ENCODE measurements around the gene FAM184A.

DNA sequence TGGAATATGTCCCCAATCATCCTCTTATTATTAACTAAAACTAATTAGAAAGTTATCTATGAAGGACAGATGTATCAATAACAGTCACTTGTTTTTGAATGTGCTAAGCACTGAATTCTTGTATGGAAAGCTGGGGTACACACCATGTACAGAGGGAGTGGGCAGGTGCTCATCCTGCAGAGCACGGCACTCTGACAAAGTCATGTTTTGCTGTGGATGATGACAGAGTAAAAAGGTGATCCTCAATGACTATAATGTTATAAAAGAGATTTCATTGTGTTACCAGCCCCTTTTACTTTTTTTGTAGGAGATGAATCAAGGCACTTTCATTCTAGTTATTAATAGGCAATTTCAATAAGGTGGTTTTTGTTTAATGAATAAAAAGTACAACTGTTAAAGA lies 92.2 kb downstream of the FAM184A start:
- TF ChIP-seq, protein P1, sequence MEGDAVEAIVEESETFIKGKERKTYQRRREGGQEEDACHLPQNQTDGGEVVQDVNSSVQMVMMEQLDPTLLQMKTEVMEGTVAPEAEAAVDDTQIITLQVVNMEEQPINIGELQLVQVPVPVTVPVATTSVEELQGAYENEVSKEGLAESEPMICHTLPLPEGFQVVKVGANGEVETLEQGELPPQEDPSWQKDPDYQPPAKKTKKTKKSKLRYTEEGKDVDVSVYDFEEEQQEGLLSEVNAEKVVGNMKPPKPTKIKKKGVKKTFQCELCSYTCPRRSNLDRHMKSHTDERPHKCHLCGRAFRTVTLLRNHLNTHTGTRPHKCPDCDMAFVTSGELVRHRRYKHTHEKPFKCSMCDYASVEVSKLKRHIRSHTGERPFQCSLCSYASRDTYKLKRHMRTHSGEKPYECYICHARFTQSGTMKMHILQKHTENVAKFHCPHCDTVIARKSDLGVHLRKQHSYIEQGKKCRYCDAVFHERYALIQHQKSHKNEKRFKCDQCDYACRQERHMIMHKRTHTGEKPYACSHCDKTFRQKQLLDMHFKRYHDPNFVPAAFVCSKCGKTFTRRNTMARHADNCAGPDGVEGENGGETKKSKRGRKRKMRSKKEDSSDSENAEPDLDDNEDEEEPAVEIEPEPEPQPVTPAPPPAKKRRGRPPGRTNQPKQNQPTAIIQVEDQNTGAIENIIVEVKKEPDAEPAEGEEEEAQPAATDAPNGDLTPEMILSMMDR (IDR thresholded peaks at IDR 0.05): no peak
- TF ChIP-seq POLR2AphosphoS5 (IDR thresholded peaks at IDR 0.05) (no peak), EP300 (IDR thresholded peaks at IDR 0.05) (no peak)

Data from esophagus muscularis mucosa (tissue), 4 donors.